Neural cell (in vitro differentiated cells): Measurements from ENCODE around the gene GPLD1. TPM values are rescaled to one million over a fixed set of nuclear protein-coding genes. Genes with fewer than 3 reads are reported as not detected.

ENCODE experiments used
- H2AFZ ChIP-seq: fragments of 200-600, 300-800 bp; sonication (generic), shearing (Covaris generic); 2 replicates; pipeline ENCODE4 v1.6.0; 2014; ENCODE audit warnings: low read depth, mild to moderate bottlenecking, antibody characterized with exemption, low read length, moderate library complexity
- H3F3A ChIP-seq: fragments of 200-600 bp; shearing (Covaris generic); 2 replicates; pipeline ENCODE4 v1.6.1; 2016; ENCODE audit warnings: mild to moderate bottlenecking, moderate library complexity, mixed read lengths, antibody characterized with exemption, low read length; ENCODE audit not compliant: insufficient read depth, poor library complexity, severe bottlenecking
- H3K27ac ChIP-seq: fragments of 200-600, 300-800 bp; sonication (generic), shearing (Covaris generic); 2 replicates; pipeline ENCODE4 v1.5.1; 2014; ENCODE audit warnings: mild to moderate bottlenecking, low read length, moderate library complexity
- H3K27me3 ChIP-seq: fragments of 300-800, 200-600 bp; sonication (generic), shearing (Covaris generic); 2 replicates; pipeline ENCODE4 v1.6.0; 2014; ENCODE audit warnings: mild to moderate bottlenecking, low read depth, low read length, moderate library complexity; ENCODE audit not compliant: insufficient read depth
- H3K36me3 ChIP-seq: fragments of 300-800, 200-600 bp; sonication (generic), shearing (Covaris generic); 2 replicates; pipeline ENCODE4 v1.5.1; 2014; ENCODE audit warnings: mild to moderate bottlenecking, antibody characterized with exemption, low read length, moderate library complexity; ENCODE audit not compliant: insufficient read depth
- H3K4me2 ChIP-seq: fragments of 300-800, 200-600 bp; sonication (generic), shearing (Covaris generic); 2 replicates; pipeline ENCODE4 v1.6.0; 2014; ENCODE audit warnings: mild to moderate bottlenecking, low read length
- H3K4me3 ChIP-seq: fragments of 300-800, 200-600 bp; sonication (generic), shearing (Covaris generic); 2 replicates; pipeline ENCODE4 v1.5.1; 2014; ENCODE audit warnings: mild to moderate bottlenecking, low read length, moderate library complexity
- H3K79me2 ChIP-seq: fragments of 200-600 bp; shearing (Covaris generic); replicated peaks from 2 replicates; pipeline ENCODE4 v1.6.0; 2014; ENCODE audit warnings: mild to moderate bottlenecking, low read length, moderate library complexity; ENCODE audit not compliant: insufficient read depth
- H3K9ac ChIP-seq: fragments of 300-800, 200-600 bp; sonication (generic), shearing (Covaris generic); 2 replicates; pipeline ENCODE4 v1.6.1; 2016; ENCODE audit warnings: mild to moderate bottlenecking, low read length, mixed read lengths
- H3K9me2 ChIP-seq: fragments of 200-600 bp; shearing (Covaris generic); 2 replicates; pipeline ENCODE4 v1.6.1; 2016; ENCODE audit warnings: mild to moderate bottlenecking, low read length, mixed read lengths; ENCODE audit not compliant: insufficient read depth
- H3K9me3 ChIP-seq: fragments of 200-600, 300-800 bp; sonication (generic), shearing (Covaris generic); 2 replicates; pipeline ENCODE4 v1.6.1; 2016; ENCODE audit warnings: mild to moderate bottlenecking, mixed run types, low read length, moderate library complexity, mixed read lengths
- H4K20me1 ChIP-seq: fragments of 200-600 bp; shearing (Covaris generic); 2 replicates; pipeline ENCODE4 v1.6.1; 2016; ENCODE audit warnings: mild to moderate bottlenecking, mixed run types; ENCODE audit not compliant: insufficient read depth
- CTCF ChIP-seq: fragments of 450-650 bp; IDR thresholded peaks from 2 replicates; pipeline ENCODE4 v1.5.1; 2014; ENCODE audit warnings: antibody characterized with exemption, mild to moderate bottlenecking, moderate library complexity; ENCODE audit not compliant: poor library complexity, severe bottlenecking
- EP300 ChIP-seq: fragments of 450-650 bp; conservative IDR thresholded peaks from 2 replicates; pipeline ENCODE4 v1.6.1; 2014; ENCODE audit warnings: antibody characterized with exemption, mild to moderate bottlenecking, moderate library complexity; ENCODE audit not compliant: poor library complexity, severe bottlenecking
- EZH2 ChIP-seq: fragments of 200-600, 300-800 bp; shearing (Covaris generic), sonication (generic); IDR thresholded peaks from 2 replicates; pipeline ENCODE4 v1.6.1; 2014; ENCODE audit warnings: antibody characterized with exemption, low read length, borderline replicate concordance, mild to moderate bottlenecking; ENCODE audit not compliant: insufficient read depth, poor library complexity, severe bottlenecking
- MXI1 ChIP-seq: fragments of 450-650 bp; conservative IDR thresholded peaks from 2 replicates; pipeline ENCODE4 v1.6.1; 2014; ENCODE audit warnings: antibody characterized with exemption, mild to moderate bottlenecking; ENCODE audit not compliant: poor library complexity, severe bottlenecking
- POLR2AphosphoS5 ChIP-seq: IDR thresholded peaks from 2 replicates; pipeline ENCODE4 v1.6.1; 2012
- RAD21 ChIP-seq: fragments of 450-650 bp; conservative IDR thresholded peaks from 2 replicates; pipeline ENCODE4 v1.6.1; 2014; ENCODE audit warnings: antibody characterized with exemption, mild to moderate bottlenecking, moderate library complexity
- SMC3 ChIP-seq: fragments of 450-650 bp; conservative IDR thresholded peaks from 2 replicates; pipeline ENCODE4 v1.6.1; 2014; ENCODE audit warnings: antibody characterized with exemption, mild to moderate bottlenecking, moderate library complexity; ENCODE audit not compliant: poor library complexity
- TAF1 ChIP-seq: IDR thresholded peaks from 2 replicates; pipeline ENCODE4 v1.6.1; 2012; ENCODE audit warnings: low read depth
- polyA plus RNA-seq: library from polyadenylated mRNA; depleted of rRNA; stranded (reverse); fragments of >200 nt; gene quantifications from 2 replicates; pipeline ENCODE4 v1.2.3, GENCODE V29; 2014
- TF ChIP-seq, protein P1 (sequence below): IDR thresholded peaks from 2 replicates; pipeline ENCODE4 v1.6.1; 2012; ENCODE audit warnings: borderline replicate concordance

Gene GPLD1
- polyA plus RNA-seq, 1 donor from 2014 or later: 11.0 TPM

DNA sequence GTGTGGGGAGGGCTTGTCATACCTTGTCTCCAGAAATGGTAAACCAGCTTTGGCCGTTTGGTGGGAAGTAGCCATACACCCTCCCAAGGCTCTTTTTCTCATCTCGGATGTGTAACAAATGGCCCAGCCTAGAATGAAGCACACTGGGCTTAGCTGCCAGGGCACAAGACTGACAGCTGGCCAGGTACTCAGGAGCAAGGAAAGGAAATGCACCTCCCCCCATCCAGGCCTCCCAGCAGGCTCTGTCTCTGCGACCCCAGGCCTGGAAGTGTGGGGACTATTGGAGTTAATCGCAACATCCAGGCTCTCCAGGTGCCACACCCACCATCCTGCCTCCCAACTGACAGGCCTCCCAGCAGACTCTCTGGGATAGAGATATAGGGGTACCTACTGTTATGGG, 43.7 kb downstream of the GPLD1 start:
- TF ChIP-seq MXI1: no peak
- TF ChIP-seq RAD21: no peak
- no peak for TF ChIP-seq CTCF
- no peak for TF ChIP-seq EZH2
- no peak for TF ChIP-seq SMC3
- TF ChIP-seq POLR2AphosphoS5: no peak
- TF ChIP-seq EP300: no peak
- TF ChIP-seq, protein P1, sequence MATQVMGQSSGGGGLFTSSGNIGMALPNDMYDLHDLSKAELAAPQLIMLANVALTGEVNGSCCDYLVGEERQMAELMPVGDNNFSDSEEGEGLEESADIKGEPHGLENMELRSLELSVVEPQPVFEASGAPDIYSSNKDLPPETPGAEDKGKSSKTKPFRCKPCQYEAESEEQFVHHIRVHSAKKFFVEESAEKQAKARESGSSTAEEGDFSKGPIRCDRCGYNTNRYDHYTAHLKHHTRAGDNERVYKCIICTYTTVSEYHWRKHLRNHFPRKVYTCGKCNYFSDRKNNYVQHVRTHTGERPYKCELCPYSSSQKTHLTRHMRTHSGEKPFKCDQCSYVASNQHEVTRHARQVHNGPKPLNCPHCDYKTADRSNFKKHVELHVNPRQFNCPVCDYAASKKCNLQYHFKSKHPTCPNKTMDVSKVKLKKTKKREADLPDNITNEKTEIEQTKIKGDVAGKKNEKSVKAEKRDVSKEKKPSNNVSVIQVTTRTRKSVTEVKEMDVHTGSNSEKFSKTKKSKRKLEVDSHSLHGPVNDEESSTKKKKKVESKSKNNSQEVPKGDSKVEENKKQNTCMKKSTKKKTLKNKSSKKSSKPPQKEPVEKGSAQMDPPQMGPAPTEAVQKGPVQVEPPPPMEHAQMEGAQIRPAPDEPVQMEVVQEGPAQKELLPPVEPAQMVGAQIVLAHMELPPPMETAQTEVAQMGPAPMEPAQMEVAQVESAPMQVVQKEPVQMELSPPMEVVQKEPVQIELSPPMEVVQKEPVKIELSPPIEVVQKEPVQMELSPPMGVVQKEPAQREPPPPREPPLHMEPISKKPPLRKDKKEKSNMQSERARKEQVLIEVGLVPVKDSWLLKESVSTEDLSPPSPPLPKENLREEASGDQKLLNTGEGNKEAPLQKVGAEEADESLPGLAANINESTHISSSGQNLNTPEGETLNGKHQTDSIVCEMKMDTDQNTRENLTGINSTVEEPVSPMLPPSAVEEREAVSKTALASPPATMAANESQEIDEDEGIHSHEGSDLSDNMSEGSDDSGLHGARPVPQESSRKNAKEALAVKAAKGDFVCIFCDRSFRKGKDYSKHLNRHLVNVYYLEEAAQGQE: no peak
- no peak for TF ChIP-seq TAF1
- Histone ChIP-seq H2AFZ (no peak overlapping the region), H4K20me1 (no peaks in the 10 kb centered on the region), H3K9me3 (no peaks in the 10 kb centered on the region), H3K4me3 (no peak overlapping the region), H3K27me3 (no peaks in the 10 kb centered on the region), H3K79me2 (no peaks in the 10 kb centered on the region), H3K36me3 (no peaks in the 10 kb centered on the region), H3K9ac (no peak overlapping the region), H3K9me2 (no peaks in the 10 kb centered on the region), H3K27ac (no peak overlapping the region), H3K4me2 (no peak overlapping the region), H3F3A (no peaks in the 10 kb centered on the region)

- Histone ChIP-seq H3K9me2 (no peaks in the 10 kb centered on the region), H3K4me3 (no peak overlapping the region), H3K27me3 (no peaks in the 10 kb centered on the region), H3K36me3 (no peaks in the 10 kb centered on the region), H2AFZ (no peak overlapping the region), H3K27ac (no peak overlapping the region), H3F3A (no peaks in the 10 kb centered on the region), H3K9ac (no peak overlapping the region), H4K20me1 (no peaks in the 10 kb centered on the region), H3K9me3 (no peaks in the 10 kb centered on the region), H3K4me2 (no peak overlapping the region), H3K79me2 (no peaks in the 10 kb centered on the region)
- TF ChIP-seq EP300 (no peak), POLR2AphosphoS5 (no peak), EZH2 (no peak), CTCF (no peak), RAD21 (no peak), SMC3 (no peak), TAF1 (no peak), MXI1 (no peak)
- TF ChIP-seq, protein P1: no peak
Measured at GRCh38 chr6:24444588-24444987, 44.8 kb downstream of the GPLD1 start.
